OCI-M1 (cell line): Measurements from ENCODE around the gene P2RX5.
"Not testable (repeated sequence)": the region's sequence is repeated elsewhere in the genome, so short reads cannot be mapped to it uniquely, and the experiment has no call there.

Source experiments
- DNase-seq: peaks from one replicate; lab custom pipeline; 2025; lab: John Stamatoyannopoulos, UW

P2RX5 gene, protein sequence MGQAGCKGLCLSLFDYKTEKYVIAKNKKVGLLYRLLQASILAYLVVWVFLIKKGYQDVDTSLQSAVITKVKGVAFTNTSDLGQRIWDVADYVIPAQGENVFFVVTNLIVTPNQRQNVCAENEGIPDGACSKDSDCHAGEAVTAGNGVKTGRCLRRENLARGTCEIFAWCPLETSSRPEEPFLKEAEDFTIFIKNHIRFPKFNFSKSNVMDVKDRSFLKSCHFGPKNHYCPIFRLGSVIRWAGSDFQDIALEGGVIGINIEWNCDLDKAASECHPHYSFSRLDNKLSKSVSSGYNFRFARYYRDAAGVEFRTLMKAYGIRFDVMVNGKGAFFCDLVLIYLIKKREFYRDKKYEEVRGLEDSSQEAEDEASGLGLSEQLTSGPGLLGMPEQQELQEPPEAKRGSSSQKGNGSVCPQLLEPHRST

GRCh38 chr17:3695723-3696411, at the start of gene P2RX5:
Gene P2RX5 (minus strand): TSS chr17:3696155. CDS start chr17:3696005, 150 bp downstream.
- DNase-seq = peak; percentile 31

- no peak for DNase-seq
These were observed 49.1 kb upstream of the P2RX5 start for GRCh38 chr17:3745071-3745470.

DNA sequence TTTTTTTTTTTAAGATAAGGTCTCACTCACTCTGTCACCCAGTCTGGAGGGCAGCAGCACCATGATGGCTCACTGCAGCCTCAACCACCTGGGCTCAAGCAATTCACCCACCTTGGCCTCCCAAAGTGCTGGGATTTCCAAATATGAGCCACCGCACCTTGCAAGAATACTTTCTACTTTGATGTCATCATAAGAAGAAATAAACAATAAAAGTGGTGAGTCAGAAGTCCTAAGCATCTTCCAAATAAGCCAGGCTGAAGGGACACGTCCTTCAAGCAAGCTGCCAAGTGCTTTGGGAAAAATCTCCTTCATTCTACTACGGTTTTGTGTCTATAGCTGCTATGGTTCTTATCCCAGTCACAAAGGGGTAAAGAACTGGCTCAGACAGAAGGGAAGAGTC, 48.1 kb upstream of the P2RX5 start:
- no peak for DNase-seq

DNA sequence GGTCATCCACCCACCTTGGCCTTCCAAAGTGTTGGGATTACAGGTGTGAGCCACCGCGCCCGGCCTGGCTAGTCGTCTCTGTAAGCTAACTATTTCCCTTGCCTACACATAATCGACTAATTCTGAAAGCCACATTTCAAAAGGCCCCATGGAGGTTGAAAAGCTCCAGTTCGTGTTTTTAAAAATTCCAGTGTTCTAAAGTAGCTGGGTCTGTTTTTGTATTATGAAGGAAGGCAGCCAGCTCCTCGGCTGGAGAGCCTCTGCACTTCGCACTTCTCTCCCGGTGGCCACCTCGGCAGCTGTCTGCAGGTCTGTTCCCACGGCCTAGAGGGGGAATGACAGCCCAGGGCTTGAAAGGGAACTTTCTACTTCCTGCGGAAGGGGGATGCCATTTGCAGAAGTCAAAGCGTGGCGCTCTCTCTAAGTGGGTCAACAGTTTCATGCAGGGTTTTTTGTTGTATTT, 44.7 kb upstream of the P2RX5 start:
- no peak for DNase-seq

DNA sequence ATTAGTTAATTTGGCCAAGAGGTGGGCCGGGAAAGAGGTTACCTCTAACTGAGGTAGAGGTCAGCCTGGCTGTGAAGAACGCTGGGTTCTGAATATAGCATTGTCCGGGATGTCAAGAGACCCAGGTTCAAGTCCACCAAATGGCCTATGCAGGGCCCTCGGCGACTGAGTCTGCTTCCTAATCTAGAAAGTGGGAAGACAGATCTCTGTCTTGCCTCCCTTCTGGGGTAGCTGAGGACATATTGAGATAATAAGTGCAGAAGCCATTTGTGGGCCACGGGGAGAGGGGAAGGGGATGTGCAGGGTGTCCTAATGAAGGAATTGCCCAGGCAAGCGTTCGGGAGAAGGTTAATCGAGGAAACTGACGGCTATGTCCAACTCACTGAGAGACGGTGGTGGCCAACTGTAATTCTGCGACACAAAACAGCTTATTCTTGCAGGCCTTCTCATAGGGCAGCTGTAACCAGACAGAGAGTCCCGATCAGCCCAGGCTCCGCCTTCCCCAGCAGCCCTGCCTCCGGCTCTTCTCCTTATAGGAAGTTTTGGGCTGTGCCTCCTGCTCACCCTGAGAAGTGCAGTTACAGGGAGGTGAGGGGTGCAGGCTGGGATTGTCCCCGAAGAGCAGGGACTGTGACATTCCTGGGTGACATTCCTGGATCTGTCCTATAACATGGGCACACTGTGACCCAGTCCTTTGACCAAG, 43.6 kb upstream of the P2RX5 start:
- no peak for DNase-seq

DNA sequence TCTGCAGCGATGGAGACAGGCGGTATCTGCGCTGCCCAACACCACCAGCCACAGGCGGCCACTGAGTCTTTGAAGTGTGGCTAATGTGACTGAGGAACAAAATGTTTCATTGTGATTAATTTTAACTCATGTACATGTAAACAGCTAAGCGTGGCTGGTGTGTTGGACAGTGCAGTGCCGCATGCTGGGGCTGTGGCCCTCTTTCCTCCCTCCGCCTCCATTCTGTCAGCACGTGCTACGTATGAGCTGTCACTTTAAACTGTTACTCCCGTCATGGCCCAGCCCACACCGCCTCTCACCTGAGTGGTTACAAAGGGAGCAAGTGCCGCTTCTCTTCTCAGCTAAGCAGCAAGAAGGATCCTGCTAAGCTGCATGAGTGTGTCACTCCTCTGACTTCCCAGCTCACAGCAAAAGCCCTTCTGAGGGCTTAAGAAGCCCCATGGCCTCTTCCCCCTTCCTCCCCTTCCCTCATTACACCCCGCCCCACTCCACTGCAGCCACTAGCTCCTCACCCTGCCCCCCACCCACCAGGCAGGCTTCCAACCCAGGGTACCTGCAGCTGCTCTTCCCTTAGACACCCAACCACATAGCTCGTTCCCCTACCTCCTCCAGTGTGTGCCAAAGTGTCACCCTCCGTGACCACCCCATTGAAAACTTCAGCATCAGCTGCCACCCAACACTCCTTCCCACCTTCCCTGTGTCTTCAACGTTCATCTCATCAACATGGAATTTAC, 42.8 kb upstream of the P2RX5 start:
- DNase-seq = no peak

GRCh38 chr17:3735515-3735914, 39.6 kb upstream of the P2RX5 start:
- no peak for DNase-seq

DNA sequence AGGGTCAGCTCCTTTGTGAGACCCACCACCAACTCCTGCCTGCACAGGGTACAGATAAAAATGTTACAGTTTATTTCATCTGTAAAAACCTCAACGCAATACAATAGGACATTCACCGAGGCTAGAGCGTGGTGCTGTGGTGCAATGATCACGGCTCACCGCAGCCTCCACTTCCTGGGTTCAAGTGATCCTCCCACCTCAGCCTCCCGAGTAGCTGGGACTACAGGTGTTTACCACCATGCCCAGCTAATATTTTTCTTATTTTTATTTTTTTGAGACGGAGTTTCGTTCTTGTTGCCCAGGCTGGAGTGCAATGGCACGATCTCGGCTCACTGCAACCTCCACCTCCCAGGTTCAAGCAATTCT, 38.9 kb upstream of the P2RX5 start:
- not testable (repeated sequence) for DNase-seq

DNA sequence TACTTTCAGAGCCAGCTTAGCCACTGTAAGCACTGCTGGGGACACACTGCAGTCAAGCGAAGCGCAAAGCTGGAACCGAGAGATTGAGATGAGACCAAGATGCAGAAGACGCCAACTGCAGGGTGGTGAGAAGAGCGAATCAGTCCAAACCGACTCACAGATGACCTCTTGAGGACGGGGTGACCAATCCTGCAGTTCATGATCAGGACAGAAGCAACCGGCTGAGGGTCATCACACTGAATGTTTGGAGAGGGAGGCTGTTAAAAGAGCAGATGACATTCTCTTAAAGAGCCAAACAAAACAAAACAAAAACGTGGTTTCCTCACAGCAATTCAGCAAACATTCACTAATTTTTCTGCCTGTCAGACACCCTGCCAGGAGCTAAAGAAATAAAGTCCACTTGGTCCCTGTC, 36.3 kb upstream of the P2RX5 start:
- peak; percentile 63 for DNase-seq

- no peak for DNase-seq
These were observed 35.0 kb upstream of the P2RX5 start for GRCh38 chr17:3730881-3731429.

- no peak for DNase-seq
These were observed 33.9 kb upstream of the P2RX5 start for GRCh38 chr17:3729881-3730280.

GRCh38 chr17:3728099-3728498, 32.1 kb upstream of the P2RX5 start:
- DNase-seq = not testable (repeated sequence)

GRCh38 chr17:3727041-3727440, 31.1 kb upstream of the P2RX5 start:
- no peak for DNase-seq

GRCh38 chr17:3724378-3725077, 28.6 kb upstream of the P2RX5 start:
- no peak for DNase-seq

DNA sequence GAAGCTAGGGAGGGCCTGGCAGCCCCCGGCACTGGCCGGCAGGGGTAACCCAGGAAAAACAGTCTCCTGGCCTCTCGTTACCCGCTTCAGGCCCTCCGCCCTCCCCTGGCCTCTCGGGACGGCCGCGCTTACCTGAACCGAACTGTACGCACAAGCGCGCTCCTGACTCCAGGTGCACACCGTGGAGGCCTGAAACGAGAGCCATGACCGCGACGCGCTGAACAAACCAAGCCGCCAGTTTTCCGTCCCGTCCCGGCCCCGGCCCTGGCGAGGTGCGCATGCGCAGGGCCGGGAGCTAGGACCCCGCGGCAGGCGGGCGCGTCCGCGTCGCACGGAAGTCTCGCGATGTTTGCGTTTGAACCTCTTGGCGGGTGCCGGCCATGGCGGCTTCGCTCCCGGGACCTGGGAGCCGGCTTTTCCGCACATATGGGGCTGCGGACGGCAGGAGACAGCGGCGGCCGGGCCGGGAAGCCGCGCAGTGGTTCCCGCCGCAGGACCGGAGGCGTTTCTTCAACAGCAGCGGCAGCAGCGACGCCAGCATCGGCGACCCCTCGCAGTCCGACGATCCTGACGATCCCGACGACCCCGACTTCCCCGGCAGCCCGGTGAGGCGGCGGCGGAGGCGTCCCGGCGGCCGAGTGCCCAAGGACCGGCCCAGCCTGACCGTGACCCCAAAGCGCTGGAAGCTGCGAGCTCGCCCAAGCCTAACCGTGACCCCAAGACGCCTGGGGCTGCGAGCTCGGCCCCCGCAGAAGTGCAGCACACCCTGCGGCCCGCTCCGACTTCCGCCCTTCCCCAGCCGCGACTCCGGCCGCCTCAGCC, 27.8 kb upstream of the P2RX5 start, which contains the start of gene HASPIN:
TSS of gene HASPIN (plus strand) at position 348 of the 822 bp plus-strand sequence. CDS start at position 381, 33 bp downstream.
- peak; percentile 96 for DNase-seq

DNA sequence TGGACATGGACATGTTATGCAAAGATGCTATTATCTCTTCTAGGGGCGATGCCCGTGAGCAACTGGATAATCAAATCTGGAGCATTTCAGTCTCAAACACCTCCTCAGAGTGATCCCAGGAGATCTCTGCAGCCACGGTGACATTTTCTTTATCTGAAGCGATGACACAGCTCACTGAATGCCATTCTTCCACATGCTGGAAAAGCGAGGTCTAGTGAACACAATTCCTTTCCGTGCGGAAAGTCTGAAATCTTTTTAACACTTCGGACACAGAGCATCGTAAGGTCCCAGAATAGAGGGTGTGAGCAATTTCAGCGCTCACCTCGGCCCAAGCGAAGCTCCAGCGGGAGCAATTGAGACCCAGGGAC, 27.2 kb upstream of the P2RX5 start:
- no peak for DNase-seq

- no peak for DNase-seq
These were observed 26.8 kb upstream of the P2RX5 start for GRCh38 chr17:3722716-3723115.

DNA sequence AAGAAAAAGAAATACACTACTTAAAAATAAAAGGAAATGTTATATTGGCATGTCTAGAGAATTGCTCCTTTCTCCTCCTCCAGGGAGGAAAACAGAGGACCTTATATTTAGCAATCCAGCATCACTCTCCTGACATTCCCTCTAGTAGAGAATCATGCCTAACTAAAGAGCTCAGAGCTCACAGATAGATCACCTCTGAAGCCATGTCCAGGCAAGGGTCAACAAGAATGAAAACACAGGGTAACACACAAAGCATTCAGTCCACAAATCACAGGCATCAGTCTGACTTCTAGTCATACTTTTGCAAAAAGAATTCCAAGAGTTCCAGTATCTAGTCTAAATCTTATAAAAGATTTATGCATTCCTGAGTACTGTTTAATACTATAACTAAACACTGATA, 23.3 kb upstream of the P2RX5 start:
- DNase-seq = no peak

DNA sequence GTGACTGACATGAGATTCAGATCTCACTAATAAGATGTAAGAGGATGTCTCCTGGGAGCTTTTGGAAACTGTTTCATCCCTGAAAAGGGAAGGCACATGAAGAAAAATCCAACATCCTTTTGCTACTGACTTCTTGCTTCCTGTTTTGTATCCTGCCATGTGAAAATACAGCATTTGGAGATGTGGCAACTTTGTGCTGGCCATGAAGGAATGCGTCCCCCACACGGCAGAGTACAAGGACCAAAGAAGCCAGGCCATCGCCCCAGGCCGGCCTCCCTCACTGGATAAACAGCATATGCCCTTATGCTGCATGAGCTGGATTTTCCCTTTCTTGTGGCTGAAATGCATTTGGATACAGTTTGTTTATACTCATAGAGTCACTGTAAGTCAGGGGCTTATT, 22.2 kb upstream of the P2RX5 start:
- DNase-seq = no peak

GRCh38 chr17:3715296-3715695, 19.3 kb upstream of the P2RX5 start:
- no peak for DNase-seq
